ENCODE results near the gene MGMT.

GRCh38 chr10:129531969-129532660 is 65.1 kb downstream of the MGMT start:
- TF ChIP-seq EZH2 (IDR thresholded peaks at IDR 0.05; ENCODE audit: borderline replicate concordance, low read depth, low read length, severe bottlenecking) (no peak), CTCF (IDR thresholded peaks at IDR 0.05; ENCODE audit: borderline replicate concordance, extremely low read depth, low read length, poor library complexity, severe bottlenecking) (no peak)
